Mucosa of descending colon (tissue), 3 donors: ENCODE data around the gene PDE1A. TPM values are rescaled to one million over a fixed set of nuclear protein-coding genes. Genes with fewer than 3 reads are reported as not detected.

Experiments
- ATAC-seq: fragments of 200-7000 bp; cut with Tn5 transposase; one replicate; pipeline ENCODE4 v1.9.1; 2020; ENCODE audit warnings: mild to moderate bottlenecking, moderate library complexity
- DNase-seq, 3 donors: peaks; one replicate each; pipeline ENCODE4 v3.0.0-alpha.2; 2020
- H3K36me3 ChIP-seq: fragments of 200-600 bp; one replicate; pipeline ENCODE4 v1.8.0; 2021; ENCODE audit warnings: low read depth, mild to moderate bottlenecking
- H3K4me1 ChIP-seq: fragments of 200-600 bp; one replicate; pipeline ENCODE4 v1.8.0; 2021; ENCODE audit warnings: low read depth, mild to moderate bottlenecking
- H3K4me3 ChIP-seq: fragments of 200-600 bp; one replicate; pipeline ENCODE4 v1.8.0; 2021; ENCODE audit warnings: mild to moderate bottlenecking
- H3K9me3 ChIP-seq: fragments of 200-600 bp; one replicate; pipeline ENCODE4 v1.8.0; 2021; ENCODE audit warnings: mild to moderate bottlenecking
- CTCF ChIP-seq: fragments of 200-600 bp; IDR thresholded peaks from one replicate; pipeline ENCODE4 v1.8.0; 2022; ENCODE audit warnings: antibody characterized with exemption, mild to moderate bottlenecking
- intact Hi-C, 2 donors: fragments of 100-400 bp; cut with DNase I in 1 of 2; cut with micrococcal nuclease in 1 of 2; formaldehyde crosslinking; loops; one replicate each; pipeline versions ENCODE4 v1.11.0 to v1.11.1; 2022; cut with DNase I, micrococcal nuclease
- total RNA-seq, 3 donors: library from RNA; stranded (reverse); fragmentation: NEBNext Ultra II Directional in 2 of 3; extraction: Animal tissue kit (Norgen Biotek cat#: 25700) in 2 of 3; gene quantifications; one replicate each; pipeline versions ENCODE4 v1.2.1 to v1.2.4, GENCODE V29; 2021 to 2023
- donor health status: DM: no; HTN: no; CAD: no; lungs with moderate emphysema.
- donor health status: DM: no; HTN: no; CAD: no.
- donor health status: DM: no; HTN: yes; CAD: no.

PDE1A gene
- total RNA-seq, 3 donors from 2014 or later, result 1.1 to 10.8 (median 3.9) TPM

GRCh38 chr2:182447863-182448262 lies 21.0 kb upstream of the PDE1A start:
- intact Hi-C loops, result no loop called here
- Histone ChIP-seq H3K4me1 (no peaks in the 10 kb centered on the region), H3K36me3 (no peaks in the 10 kb centered on the region), H3K9me3 (no peaks in the 10 kb centered on the region), H3K4me3 (no peak overlapping the region)
- DNase-seq (no peak), ATAC-seq (no peak)
- no peak for TF ChIP-seq CTCF

- Histone ChIP-seq H3K9me3 (no peaks in the 10 kb centered on the region), H3K4me1 (no peaks in the 10 kb centered on the region), H3K36me3 (no peaks in the 10 kb centered on the region), H3K4me3 (no peak overlapping the region)
- no peak for DNase-seq
- TF ChIP-seq CTCF, result no peak
- ATAC-seq, result no peak
- intact Hi-C loops, result no loop called here
These were observed 20.3 kb upstream of the PDE1A start for GRCh38 chr2:182447163-182447562.

- intact Hi-C loops, result no loop called here
- no peak for DNase-seq
- ATAC-seq, result no peak
- Histone ChIP-seq H3K4me1 (no peaks in the 10 kb centered on the region), H3K9me3 (no peaks in the 10 kb centered on the region), H3K36me3 (no peaks in the 10 kb centered on the region), H3K4me3 (no peak overlapping the region)
- no peak for TF ChIP-seq CTCF
These were observed 19.3 kb upstream of the PDE1A start for GRCh38 chr2:182446087-182446486.

- intact Hi-C loops, result no loop called here
- Histone ChIP-seq H3K36me3 (no peaks in the 10 kb centered on the region), H3K4me1 (no peaks in the 10 kb centered on the region), H3K9me3 (no peaks in the 10 kb centered on the region), H3K4me3 (no peak overlapping the region)
- DNase-seq (no peak), ATAC-seq (no peak)
- TF ChIP-seq CTCF, result no peak
These were observed 18.6 kb upstream of the PDE1A start for GRCh38 chr2:182445391-182445965.

GRCh38 chr2:182444806-182445205 lies 18.0 kb upstream of the PDE1A start:
- no peak for TF ChIP-seq CTCF
- Histone ChIP-seq H3K4me1 (no peaks in the 10 kb centered on the region), H3K36me3 (no peaks in the 10 kb centered on the region), H3K9me3 (no peaks in the 10 kb centered on the region), H3K4me3 (no peak overlapping the region)
- intact Hi-C loops, result no loop called here
- ATAC-seq (no peak), DNase-seq (no peak)

- ATAC-seq (no peak), DNase-seq (no peak)
- intact Hi-C loops, result no loop called here
- no peak overlapping the region for H3K4me3 ChIP-seq
- H3K36me3 ChIP-seq, result no peaks in the 10 kb centered on the region
- TF ChIP-seq CTCF, result no peak
- H3K9me3 ChIP-seq, result no peaks in the 10 kb centered on the region
- H3K4me1 ChIP-seq, result no peaks in the 10 kb centered on the region
These were observed 17.3 kb upstream of the PDE1A start for GRCh38 chr2:182444170-182444569.
